NCI-H2196 treated with DMSO at 0.1 percent for 48 hours (cell line): ENCODE data around the gene HS3ST5.
A peak's percentile ranks its signal among the peaks of the same experiment; 100 is the strongest.
"Not testable (repeated sequence)": the region's sequence is repeated elsewhere in the genome, so short reads cannot be mapped to it uniquely, and the experiment has no call there.

Experiments
- DNase-seq: peaks from one replicate; lab custom pipeline; 2025; ENCODE audit not compliant: unreplicated experiment; lab: John Stamatoyannopoulos, UW

Gene HS3ST5

GRCh38 chr6:114158411-114158810 is 184.4 kb downstream of the HS3ST5 start:
- DNase-seq, result no peak

GRCh38 chr6:114157848-114158247 is 185.0 kb downstream of the HS3ST5 start:
- DNase-seq, result no peak

- DNase-seq, result no peak
Measured at GRCh38 chr6:114155763-114156162, 187.1 kb downstream of the HS3ST5 start.

- DNase-seq, result no peak
Measured at GRCh38 chr6:114154812-114155211, 188.0 kb downstream of the HS3ST5 start.

- DNase-seq, result no peak
Measured at GRCh38 chr6:114153448-114153847, 189.4 kb downstream of the HS3ST5 start.

GRCh38 chr6:114151064-114151690 is 191.6 kb downstream of the HS3ST5 start:
- DNase-seq, result no peak

GRCh38 chr6:114149182-114149581 is 193.6 kb downstream of the HS3ST5 start:
- DNase-seq, result not testable (repeated sequence)

- no peak for DNase-seq
Measured at GRCh38 chr6:114144887-114145851, 197.7 kb downstream of the HS3ST5 start.

- DNase-seq, result no peak
Measured at GRCh38 chr6:114142258-114142657, 200.6 kb downstream of the HS3ST5 start.

- no peak for DNase-seq
Measured at GRCh38 chr6:114140416-114140815, 202.4 kb downstream of the HS3ST5 start.

- DNase-seq, result no peak
Measured at GRCh38 chr6:114138577-114139248, 204.1 kb downstream of the HS3ST5 start.

- DNase-seq, result no peak
Measured at GRCh38 chr6:114135363-114135971, 207.4 kb downstream of the HS3ST5 start.

- DNase-seq, result no peak
Measured at GRCh38 chr6:114133816-114134215, 209.0 kb downstream of the HS3ST5 start.

- no peak for DNase-seq
Measured at GRCh38 chr6:114131945-114132344, 210.9 kb downstream of the HS3ST5 start.

GRCh38 chr6:114125576-114125975 is 217.2 kb downstream of the HS3ST5 start:
- no peak for DNase-seq

GRCh38 chr6:114121913-114122662 is 220.7 kb downstream of the HS3ST5 start:
- no peak for DNase-seq

- no peak for DNase-seq
Measured at GRCh38 chr6:114119056-114119455, 223.8 kb downstream of the HS3ST5 start.

GRCh38 chr6:114115652-114116051 is 227.2 kb downstream of the HS3ST5 start:
- no peak for DNase-seq

GRCh38 chr6:114108119-114109002 is 234.5 kb downstream of the HS3ST5 start:
- DNase-seq, result peak; percentile 39

GRCh38 chr6:114106020-114106419 is 236.8 kb downstream of the HS3ST5 start:
- DNase-seq, result no peak
